Stimulated activated CD8-positive, alpha-beta memory T cell treated with anti-CD3 and anti-CD28 coated beads, Interleukin-15, amount 100 ng/mL, for 1 hour (primary cell): ENCODE data around the gene SRP68.
"Not testable (repeated sequence)": the region's sequence is repeated elsewhere in the genome, so short reads cannot be mapped to it uniquely, and the experiment has no call there.

ENCODE experiments used
- DNase-seq: peaks from one replicate; pipeline ENCODE4 v3.0.0-alpha.2; 2020; ENCODE audit warnings: low read depth

Gene SRP68

GRCh38 chr17:76089680-76090516, 17.6 kb upstream of the SRP68 start:
- no peak for DNase-seq

GRCh38 chr17:76088868-76089576, 16.7 kb upstream of the SRP68 start:
- no peak for DNase-seq

GRCh38 chr17:76088041-76088867, 15.9 kb upstream of the SRP68 start:
- no peak for DNase-seq

- DNase-seq: no peak
These were observed 15.2 kb upstream of the SRP68 start for GRCh38 chr17:76087531-76087930.

- no peak for DNase-seq
These were observed 14.1 kb upstream of the SRP68 start for GRCh38 chr17:76086384-76086783.

- DNase-seq: no peak
These were observed 13.5 kb upstream of the SRP68 start for GRCh38 chr17:76085731-76086366.

GRCh38 chr17:76085066-76085730, 12.9 kb upstream of the SRP68 start:
- DNase-seq: no peak

GRCh38 chr17:76083536-76084182, 11.3 kb upstream of the SRP68 start:
- DNase-seq: no peak

- DNase-seq: no peak
These were observed 10.3 kb upstream of the SRP68 start for GRCh38 chr17:76082326-76083251.

- no peak for DNase-seq
These were observed 9.2 kb upstream of the SRP68 start for GRCh38 chr17:76081295-76082210.

GRCh38 chr17:76080768-76081287, 8.5 kb upstream of the SRP68 start:
- DNase-seq: no peak

GRCh38 chr17:76079956-76080767, 7.8 kb upstream of the SRP68 start:
- DNase-seq: no peak

- no peak for DNase-seq
These were observed 7.2 kb upstream of the SRP68 start for GRCh38 chr17:76079535-76079955.

- no peak for DNase-seq
These were observed 6.7 kb upstream of the SRP68 start, which contains the start of gene ZACN for GRCh38 chr17:76078860-76079534. Gene ZACN (plus strand): TSS chr17:76079182. CDS start chr17:76079265, 83 bp downstream.

GRCh38 chr17:76078370-76078769, 6.1 kb upstream of the SRP68 start:
- DNase-seq: not testable (repeated sequence)

GRCh38 chr17:76077584-76078110, 5.3 kb upstream of the SRP68 start:
- DNase-seq: no peak
